DMS153 treated with DMSO at 0.1 percent for 48 hours (cell line): Measurements from ENCODE around the gene LARP6.

Source experiments
- DNase-seq: peaks from one replicate; lab custom pipeline; 2025; ENCODE audit not compliant: unreplicated experiment; lab: John Stamatoyannopoulos, UW

Gene LARP6

DNA sequence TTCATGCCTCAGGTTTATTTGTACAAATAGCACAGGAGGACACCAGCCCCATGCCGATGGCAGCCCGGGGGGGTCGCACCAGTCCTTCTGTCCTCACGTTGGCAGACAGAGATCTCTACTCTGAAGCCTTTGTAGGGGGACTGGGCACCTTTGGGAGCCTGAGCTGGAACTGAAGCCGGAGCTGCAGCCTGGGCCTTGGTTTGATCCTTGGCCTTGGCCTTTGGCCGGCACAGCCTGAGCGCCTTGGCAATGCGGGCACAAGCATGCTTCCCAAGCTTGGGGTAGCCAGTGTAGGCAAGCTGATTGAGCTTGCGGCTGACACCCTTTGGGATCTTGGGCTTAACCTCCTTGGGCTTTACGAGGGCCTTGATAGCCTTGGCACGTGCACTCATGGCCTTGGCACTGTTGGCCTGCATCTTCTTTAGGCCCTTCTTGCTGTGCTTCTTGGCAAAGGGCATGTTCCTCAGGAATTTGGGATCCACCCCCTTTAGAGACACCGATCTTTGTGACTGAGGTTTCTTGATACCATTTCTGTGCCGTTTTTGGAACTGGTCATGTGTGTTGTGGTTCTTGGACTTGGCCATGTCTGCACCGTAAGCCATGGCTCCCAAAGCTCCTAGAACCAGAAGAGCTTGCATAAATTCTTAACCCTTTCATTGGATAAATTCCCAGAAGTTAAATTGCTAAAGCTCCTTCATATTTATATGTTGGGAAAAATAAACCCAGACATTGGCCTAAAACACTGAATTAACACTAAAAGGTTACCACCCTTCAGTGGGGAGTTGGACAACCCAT is 57.2 kb downstream of the LARP6 start:
- no peak for DNase-seq

DNA sequence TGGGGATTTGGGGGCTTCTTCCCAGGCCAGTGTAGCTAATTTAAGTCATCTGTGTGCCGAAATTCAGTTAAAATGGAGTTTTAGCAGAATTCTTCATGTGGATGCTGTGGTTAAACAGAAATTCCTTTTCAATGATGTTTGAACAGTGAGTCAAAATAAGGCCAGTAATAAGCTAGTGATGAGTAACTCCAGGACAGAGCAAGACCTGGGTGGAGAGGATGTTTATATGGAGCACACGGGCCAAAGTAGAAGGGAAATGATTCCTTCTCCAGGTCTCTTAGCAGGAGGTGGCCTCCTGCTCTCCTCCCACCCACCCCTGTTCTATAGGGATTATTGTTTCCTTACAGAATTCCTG is 58.7 kb downstream of the LARP6 start:
- no peak for DNase-seq

DNA sequence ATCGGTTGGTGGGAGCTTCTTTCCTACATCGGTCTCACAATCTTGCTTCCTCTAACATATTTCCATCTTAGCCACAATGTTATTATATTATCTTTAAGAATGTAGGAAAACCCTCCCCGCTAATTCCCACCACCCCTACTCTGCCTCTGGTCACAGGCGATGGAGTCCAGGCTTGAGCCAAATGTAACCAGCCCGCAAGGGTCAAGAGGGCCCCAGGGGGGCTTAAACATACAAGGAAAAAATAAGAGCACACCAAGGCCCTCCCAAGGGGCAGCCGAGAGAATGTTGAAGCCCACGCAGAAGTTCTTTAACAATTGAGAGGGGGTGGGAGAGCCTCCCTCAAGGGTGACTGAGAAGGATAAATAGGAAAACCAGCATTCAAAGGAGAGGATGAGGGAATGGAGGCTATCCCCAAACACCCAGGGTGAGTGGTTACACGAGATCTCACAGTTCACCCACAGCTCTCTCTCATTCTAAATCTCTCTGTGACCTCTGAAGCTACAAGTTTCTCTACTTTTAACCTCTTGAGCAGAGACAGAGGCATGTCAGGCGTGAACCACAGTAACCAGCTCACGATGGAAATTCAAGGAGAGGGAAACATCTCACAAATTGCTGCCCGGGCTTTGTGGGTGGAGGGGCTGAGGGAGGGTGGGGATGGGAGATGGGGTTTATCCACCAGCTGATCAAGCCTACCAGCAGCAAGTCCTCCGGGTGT is 59.2 kb downstream of the LARP6 start:
- DNase-seq = no peak

DNA sequence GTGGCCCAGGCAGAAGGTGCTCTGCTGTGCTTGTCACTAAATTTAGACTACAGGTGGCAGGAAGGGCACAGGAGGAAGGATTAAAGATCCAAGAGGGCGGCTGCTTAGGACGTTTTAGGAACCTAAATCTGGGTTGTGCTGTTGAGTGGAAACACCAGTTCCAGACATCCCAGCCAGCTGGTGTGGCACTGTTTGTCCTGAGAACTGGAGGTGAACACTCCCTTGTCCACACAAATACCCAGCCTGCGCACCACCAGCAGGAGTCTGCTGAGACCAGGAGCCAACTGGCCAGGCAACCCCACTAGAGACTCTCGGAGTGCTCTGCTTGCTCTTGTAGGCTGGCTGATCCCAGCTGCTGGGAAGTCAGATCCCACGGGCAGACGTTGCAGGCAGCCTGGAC is 60.3 kb downstream of the LARP6 start:
- DNase-seq = no peak

DNA sequence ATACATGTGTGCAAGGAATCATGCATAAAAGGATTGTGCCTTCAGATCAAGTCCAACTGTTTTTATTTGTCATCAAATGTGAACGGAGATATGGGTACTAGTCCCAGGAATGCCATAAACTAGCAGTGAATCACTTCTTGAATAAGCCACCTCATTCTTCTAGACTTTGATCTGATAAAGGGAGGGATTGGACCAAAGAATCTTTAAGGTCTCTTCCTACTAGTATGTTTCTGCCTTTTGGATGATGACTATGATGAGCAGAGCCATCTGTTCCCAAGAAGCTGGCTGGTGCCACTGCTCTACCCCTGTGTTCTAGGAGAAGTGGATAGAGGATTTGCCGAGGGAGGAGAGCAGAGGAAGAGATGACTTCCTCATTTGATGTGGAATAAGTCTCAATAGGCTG is 61.8 kb downstream of the LARP6 start:
- no peak for DNase-seq

DNA sequence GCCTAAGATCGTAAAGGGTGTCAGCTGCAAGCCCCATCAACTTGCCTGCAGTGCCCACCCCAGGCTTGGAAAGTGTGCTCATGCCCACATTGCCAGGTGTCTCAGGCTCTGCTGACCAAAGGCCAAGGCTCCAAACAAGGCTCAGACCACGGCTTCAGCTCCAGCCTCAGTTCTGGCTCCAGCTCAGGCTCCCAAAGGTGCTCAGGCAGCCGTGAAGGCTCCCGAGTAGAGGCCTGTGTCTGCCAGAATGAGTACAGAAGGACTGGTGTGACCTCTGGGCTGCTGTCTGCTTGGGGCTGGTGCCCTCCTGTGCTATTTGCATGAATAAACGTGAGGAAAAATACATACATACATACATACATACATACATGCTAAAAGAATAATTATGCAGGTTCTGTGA is 62.7 kb downstream of the LARP6 start:
- DNase-seq = no peak

DNA sequence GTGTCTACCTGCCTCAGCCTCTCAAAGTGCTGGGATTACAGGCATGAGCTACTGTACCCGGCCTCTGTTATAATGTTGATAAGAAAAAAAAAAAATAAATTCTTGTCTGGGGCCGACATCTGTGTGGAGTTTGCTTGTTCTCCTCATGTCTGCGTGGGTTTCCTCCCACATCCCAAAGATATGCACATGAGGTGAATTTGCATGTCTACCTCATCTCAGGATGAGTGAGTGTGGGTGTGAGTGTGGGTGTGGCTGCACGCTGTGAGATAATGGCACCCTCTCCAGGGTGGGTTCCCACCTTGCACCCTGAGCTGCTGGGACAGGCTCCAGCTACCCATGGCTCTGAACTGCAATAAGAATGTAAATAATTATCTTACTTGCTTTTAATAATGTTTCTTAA is 64.7 kb downstream of the LARP6 start:
- no peak for DNase-seq

DNA sequence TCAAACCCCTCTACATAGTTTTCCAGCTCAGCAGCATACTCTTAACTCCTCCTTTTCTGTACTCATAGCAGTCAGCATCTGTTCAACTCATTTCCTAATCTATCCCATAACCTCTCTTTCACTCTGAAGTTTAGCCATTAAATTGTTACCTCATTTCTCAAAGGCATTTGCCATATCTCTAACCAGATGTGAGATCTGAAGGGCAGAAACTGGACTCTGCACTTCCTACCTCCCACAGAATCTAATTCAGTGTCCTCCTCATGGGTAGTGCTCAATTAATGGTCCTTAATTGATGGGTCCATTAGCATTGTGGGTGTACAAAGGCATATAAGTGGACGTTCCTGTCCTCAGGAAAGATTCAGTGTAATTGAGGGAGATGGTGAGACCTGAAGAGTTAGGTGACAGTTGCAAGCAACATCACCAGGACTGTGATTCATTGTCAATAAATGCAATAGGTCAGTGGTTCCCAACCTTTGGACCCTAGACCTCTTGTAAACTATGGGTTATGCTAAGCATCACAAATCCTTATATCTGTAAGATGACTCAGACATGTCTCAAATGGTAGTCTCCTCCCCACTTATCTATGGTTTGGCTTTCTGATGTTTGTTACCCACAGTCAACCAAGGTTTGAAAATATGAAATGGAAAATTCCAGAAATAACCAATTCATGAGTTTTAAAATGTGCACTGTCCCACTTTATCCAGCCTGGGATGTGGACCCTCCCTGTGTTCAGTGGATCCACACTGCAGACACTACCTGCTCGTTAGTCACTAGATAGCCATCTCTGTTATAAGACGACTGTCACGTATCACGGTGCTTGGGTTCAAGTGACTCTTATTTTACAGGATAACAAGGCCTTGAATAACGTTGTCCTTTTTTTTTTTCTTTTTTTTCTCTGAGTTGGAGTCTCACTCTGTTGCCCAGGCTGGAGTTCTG is 65.6 kb downstream of the LARP6 start:
- DNase-seq = no peak

DNA sequence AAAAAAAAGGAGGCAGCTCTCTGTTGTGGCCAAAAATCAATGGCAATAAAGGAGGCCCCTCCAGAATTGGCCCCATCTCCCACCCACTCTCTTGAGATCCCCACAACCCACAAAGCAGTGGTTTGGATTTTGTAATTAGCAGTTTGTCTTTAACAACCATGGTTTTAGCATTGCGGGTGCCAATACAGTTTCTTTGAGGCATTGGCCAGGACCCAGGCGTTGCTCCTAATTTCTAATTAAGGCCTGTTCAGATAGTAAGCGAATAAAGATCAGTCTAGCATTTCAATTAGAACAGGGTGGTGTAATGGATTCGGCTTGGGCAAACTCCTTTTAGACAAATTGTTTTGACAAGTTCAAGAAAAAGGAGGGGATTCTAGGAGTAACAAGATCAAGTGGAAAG is 67.0 kb downstream of the LARP6 start:
- DNase-seq = no peak

DNA sequence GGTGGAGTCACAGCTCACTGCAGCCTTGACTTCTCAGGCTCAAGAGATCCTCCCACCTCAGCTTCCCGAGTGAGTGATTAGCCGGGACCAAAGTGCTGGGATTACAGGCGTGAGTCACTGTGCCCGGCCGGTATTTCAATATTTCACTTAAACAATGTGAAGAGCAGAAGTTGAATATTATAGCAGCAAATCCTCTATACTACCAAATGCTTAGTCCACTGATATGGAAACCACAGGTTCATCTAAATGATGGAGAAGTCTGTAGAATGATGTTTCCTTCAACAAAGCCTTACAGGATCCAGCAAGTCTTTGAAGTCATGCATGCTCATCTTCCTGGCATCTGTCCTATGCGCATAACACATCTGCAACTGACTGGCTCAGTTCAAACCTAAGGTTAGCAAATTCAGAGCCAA is 70.3 kb downstream of the LARP6 start:
- DNase-seq = no peak

DNA sequence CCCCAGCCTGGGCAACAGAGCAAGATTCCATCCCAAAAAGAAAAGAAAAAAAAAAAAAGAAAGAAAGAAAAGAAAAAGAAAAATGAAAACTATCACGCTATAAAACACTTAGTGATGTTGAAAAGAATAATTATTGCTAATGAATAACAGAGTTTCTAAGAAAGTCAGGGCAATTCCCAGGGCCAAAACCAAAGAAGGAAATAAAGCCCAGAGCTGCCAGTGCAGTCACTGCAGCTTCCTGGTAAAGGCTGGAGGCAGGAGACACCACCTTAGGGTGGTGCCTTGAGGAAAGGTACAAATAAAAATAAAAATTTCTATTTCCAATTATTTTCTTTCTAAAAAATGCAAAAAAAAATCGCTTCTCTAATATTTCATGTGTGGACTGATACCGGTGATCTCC is 70.9 kb downstream of the LARP6 start:
- DNase-seq = no peak

DNA sequence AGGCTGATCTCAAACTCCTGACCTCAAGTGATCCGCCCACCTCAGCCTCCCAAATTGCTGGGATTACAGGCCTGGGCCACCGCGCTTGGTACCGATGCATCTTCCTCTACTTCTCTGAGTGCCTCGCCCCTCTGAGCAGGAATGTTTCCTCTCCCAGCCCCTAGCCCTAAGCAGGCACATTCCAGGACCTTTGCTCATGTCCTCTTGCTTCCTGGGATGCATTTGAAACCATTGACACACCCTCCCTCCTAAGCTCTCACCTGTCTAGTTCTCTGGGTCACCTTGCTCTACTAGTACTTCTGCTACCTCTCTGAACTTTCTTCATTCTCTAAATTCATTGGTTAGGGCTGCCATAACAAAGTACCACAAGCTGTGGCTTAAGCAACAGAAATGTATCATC is 72.7 kb downstream of the LARP6 start:
- DNase-seq = no peak
